Measurements from ENCODE around the gene NIP7.
"Not testable (repeated sequence)": the region's sequence is repeated elsewhere in the genome, so short reads cannot be mapped to it uniquely, and the experiment has no call there.

Gene NIP7

GRCh38 chr16:69345923-69346322 lies 6.4 kb downstream of the NIP7 start:
- DNase-seq (ENCODE audit: low read depth), result no peak

- DNase-seq (ENCODE audit: low read depth), result no peak
Observed at GRCh38 chr16:69346683-69347082, 7.1 kb downstream of the NIP7 start.

GRCh38 chr16:69348222-69348621 lies 8.7 kb downstream of the NIP7 start:
- DNase-seq (ENCODE audit: low read depth), result no peak

- no peak for DNase-seq (ENCODE audit: low read depth)
Observed at GRCh38 chr16:69349536-69349935, 10.0 kb downstream of the NIP7 start.

- no peak for DNase-seq (ENCODE audit: low read depth)
Observed at GRCh38 chr16:69350536-69351133, 11.1 kb downstream of the NIP7 start.

- no peak for DNase-seq (ENCODE audit: low read depth)
Observed at GRCh38 chr16:69351309-69352027, 11.9 kb downstream of the NIP7 start, which contains the start of gene TMED6. TMED6 (minus strand) TSS chr16:69351786; CDS start chr16:69351753, 33 bp downstream.

GRCh38 chr16:69360070-69360469 lies 20.5 kb downstream of the NIP7 start:
- DNase-seq (ENCODE audit: low read depth), result not testable (repeated sequence)

GRCh38 chr16:69363281-69363717 lies 23.7 kb downstream of the NIP7 start:
- no peak for DNase-seq (ENCODE audit: low read depth)

- no peak for DNase-seq (ENCODE audit: low read depth)
Observed at GRCh38 chr16:69364088-69364487, 24.5 kb downstream of the NIP7 start.

- DNase-seq (ENCODE audit: low read depth), result peak; percentile 95
Observed at GRCh38 chr16:69365901-69366300, 26.3 kb downstream of the NIP7 start.

GRCh38 chr16:69366431-69366830 lies 26.9 kb downstream of the NIP7 start:
- peak; percentile 19 for DNase-seq (ENCODE audit: low read depth)

GRCh38 chr16:69367980-69368379 lies 28.4 kb downstream of the NIP7 start:
- peak; percentile 99 for DNase-seq (ENCODE audit: low read depth)

- DNase-seq (ENCODE audit: low read depth), result no peak
Observed at GRCh38 chr16:69368866-69369265, 29.3 kb downstream of the NIP7 start.

- no peak for DNase-seq (ENCODE audit: low read depth)
Observed at GRCh38 chr16:69371564-69371963, 32.0 kb downstream of the NIP7 start.

GRCh38 chr16:69373019-69373418 lies 33.4 kb downstream of the NIP7 start:
- no peak for DNase-seq (ENCODE audit: low read depth)

GRCh38 chr16:69376393-69377059 lies 37.0 kb downstream of the NIP7 start:
- no peak for DNase-seq (ENCODE audit: low read depth)

GRCh38 chr16:69378036-69378435 lies 38.5 kb downstream of the NIP7 start:
- no peak for DNase-seq (ENCODE audit: low read depth)

GRCh38 chr16:69378760-69379159 lies 39.2 kb downstream of the NIP7 start:
- DNase-seq (ENCODE audit: low read depth), result no peak

GRCh38 chr16:69381231-69381630 lies 41.7 kb downstream of the NIP7 start:
- no peak for DNase-seq (ENCODE audit: low read depth)

GRCh38 chr16:69382421-69382820 lies 42.8 kb downstream of the NIP7 start:
- peak; percentile 67 for DNase-seq (ENCODE audit: low read depth)

- no peak for DNase-seq (ENCODE audit: low read depth)
Observed at GRCh38 chr16:69384974-69385373, 45.4 kb downstream of the NIP7 start.

- DNase-seq (ENCODE audit: low read depth), result peak; percentile 63
Observed at GRCh38 chr16:69386596-69386995, 47.0 kb downstream of the NIP7 start.

Data from amniotic epithelial cell (primary cell).